GM21423 (cell line): ENCODE data around the gene CSF3R.
A peak's percentile ranks its signal among the peaks of the same experiment; 100 is the strongest.

Source experiments
- ATAC-seq: cut with Tn5 transposase; IDR thresholded peaks from one replicate; pipeline ENCODE4 v1.9.1; 2021; ENCODE audit warnings: mild to moderate bottlenecking, moderate library complexity; ENCODE audit not compliant: unreplicated experiment

Gene CSF3R

GRCh38 chr1:36421649-36422048 is 61.1 kb downstream of the CSF3R start:
- ATAC-seq: no peak

DNA sequence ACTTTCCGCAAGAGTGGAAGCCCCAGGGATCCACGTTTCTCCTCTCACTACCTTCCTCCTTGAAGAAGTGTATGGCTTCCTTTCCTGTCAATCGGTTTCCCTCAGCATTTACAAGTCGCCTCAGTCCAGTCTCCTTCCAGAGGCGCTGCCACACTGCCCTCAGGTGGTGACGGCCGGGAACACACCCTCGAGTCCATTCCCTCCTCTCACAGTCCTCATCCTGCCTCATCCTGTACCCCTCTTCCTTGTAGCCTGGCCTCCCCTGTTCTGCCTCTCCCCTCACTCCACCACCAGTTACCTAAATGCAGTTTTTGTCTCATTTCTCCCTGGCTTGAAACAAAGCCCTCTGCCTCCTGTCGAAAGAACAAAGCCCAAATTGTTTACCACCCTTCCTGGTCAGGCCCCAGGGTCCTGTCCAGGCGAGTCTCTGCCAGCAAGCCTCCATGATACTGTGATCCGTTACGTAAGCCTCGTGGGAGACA is 61.8 kb downstream of the CSF3R start:
- peak; percentile 72 for ATAC-seq

DNA sequence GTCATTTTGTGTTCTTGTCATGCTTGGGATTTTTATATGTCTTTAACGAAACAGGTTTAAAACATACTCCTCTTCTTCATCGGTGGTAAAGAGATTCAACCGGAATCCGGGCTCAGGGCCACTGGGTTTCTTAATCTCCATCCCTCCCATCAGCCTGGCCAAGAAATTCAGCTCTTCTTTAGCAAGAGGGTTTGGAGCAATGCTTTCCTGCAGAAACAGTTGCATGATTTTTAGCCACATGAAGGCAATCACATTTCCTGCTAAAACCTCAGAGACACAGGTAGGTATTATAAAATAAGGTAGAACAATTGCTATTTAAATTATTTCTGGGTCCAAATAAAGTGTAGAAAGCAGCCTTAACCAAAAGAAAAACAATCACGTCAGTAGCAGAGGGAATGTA is 62.3 kb downstream of the CSF3R start:
- no peak for ATAC-seq

- ATAC-seq: no peak
These were observed 63.1 kb downstream of the CSF3R start for GRCh38 chr1:36419569-36419968.

GRCh38 chr1:36419140-36419539 is 63.6 kb downstream of the CSF3R start:
- no peak for ATAC-seq

- no peak for ATAC-seq
These were observed 64.8 kb downstream of the CSF3R start for GRCh38 chr1:36417931-36418330.
